Small intestine (tissue), 7 donors: ENCODE results near the gene GRK5. TPM values are rescaled to one million over a fixed set of nuclear protein-coding genes. Genes with fewer than 3 reads are reported as not detected.

Source experiments
- DNase-seq, 2 donors: peaks; one replicate each; pipeline versions ENCODE4 v3.0.0 to v3.0.0-alpha.2; 2013
- FAIRE-seq: peaks from 2 replicates; lab custom pipeline; 2012; peaks lifted over from hg19 to GRCh38; lab: Jason Lieb, UNC
- H3K27ac ChIP-seq, 3 donors: one replicate each; pipeline ENCODE4 v1.5.1; 2013; ENCODE audit warnings: low read length in 2 of 3, mild to moderate bottlenecking in 2 of 3, control low read depth in 1 of 3, inconsistent platforms in 1 of 3, low read depth in 1 of 3, moderate library complexity in 1 of 3
- H3K27me3 ChIP-seq, 3 donors: one replicate each; pipeline ENCODE4 v1.6.1; 2013; ENCODE audit warnings: low read length in 3 of 3, inconsistent platforms in 1 of 3; ENCODE audit not compliant: control insufficient read depth in 3 of 3, insufficient read depth in 3 of 3
- H3K36me3 ChIP-seq, 3 donors: one replicate each; pipeline ENCODE4 v1.6.1; 2013; ENCODE audit warnings: low read length in 3 of 3, inconsistent platforms in 1 of 3, low read depth in 1 of 3, mild to moderate bottlenecking in 1 of 3, moderate library complexity in 1 of 3; ENCODE audit not compliant: control insufficient read depth in 3 of 3, insufficient read depth in 2 of 3
- H3K4me1 ChIP-seq, 3 donors: one replicate each; pipeline ENCODE4 v1.6.1; 2013; ENCODE audit warnings: low read length in 2 of 3, inconsistent platforms in 1 of 3, low read depth in 1 of 3, mild to moderate bottlenecking in 1 of 3, moderate library complexity in 1 of 3; ENCODE audit not compliant: control insufficient read depth in 3 of 3, insufficient read depth in 2 of 3
- H3K4me3 ChIP-seq, 3 donors: one replicate each; pipeline ENCODE4 v1.5.1; 2013; ENCODE audit warnings: low read length in 3 of 3, control low read depth in 1 of 3, inconsistent platforms in 1 of 3, low read depth in 1 of 3, mild to moderate bottlenecking in 1 of 3, moderate library complexity in 1 of 3
- H3K9me3 ChIP-seq, 2 donors: one replicate each; pipeline ENCODE4 v1.6.1; 2013; ENCODE audit warnings: low read depth in 1 of 2, low read length in 1 of 2; ENCODE audit not compliant: control insufficient read depth in 2 of 2, insufficient read depth in 1 of 2
- WGBS, 3 donors: extraction: QIAGEN DNeasy Blood & Tissue Kit; methylation state at CpG; one replicate each; pipeline ENCODE4 v1.1.7; 2013; 5-methylcytosine and 5-hydroxymethylcytosine counted together
- polyA plus RNA-seq, 4 donors: library from polyadenylated mRNA; stranded (reverse) in 3 of 4; unstranded in 1 of 4; fragments of 200-250 nt in 3 of 4; fragments of 120-200 nt in 1 of 4; gene quantifications; one replicate each; pipeline versions ENCODE4 v1.2.1 to v1.2.3, GENCODE V29; 2013
- donor health status: healthy with polysubstance abuse.
- donor health status: control.
- donor health status: control.
- donor health status: Bipolar disorder and iron deficiency.
- donor health status: healthy.

Gene GRK5
- polyA plus RNA-seq, 4 donors: 21.6 to 50.5 (median 26.0) TPM

DNA sequence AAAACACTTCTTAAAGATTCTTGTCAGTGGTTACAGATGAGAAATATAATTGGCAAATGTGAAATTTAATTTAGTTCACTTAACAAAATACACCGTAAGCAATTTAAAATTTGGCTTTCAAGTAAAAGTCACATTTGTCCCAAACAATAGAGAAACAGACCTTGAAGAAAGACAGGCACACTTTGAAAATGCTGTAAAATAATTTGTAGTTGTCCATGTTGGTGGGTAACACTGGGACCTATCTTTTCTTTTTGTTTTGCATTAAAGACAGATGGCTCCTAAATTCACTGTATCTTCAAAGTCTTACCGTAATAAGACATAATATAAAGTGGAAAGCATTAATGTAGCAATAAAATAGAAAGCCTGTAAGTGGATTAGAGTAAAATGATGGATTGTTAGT is 3.3 kb downstream of the GRK5 start:
- peaks cover 0 to 12% (median 0%) of the 10 kb centered on the region in 3 donors for H3K36me3 ChIP-seq
- peaks cover 2 to 37% (median 17%) of the 10 kb centered on the region in 3 donors for H3K4me1 ChIP-seq
- no peak for DNase-seq
- WGBS, 3 donors: 71 to 92% (median 89%) methylated on average over 2 of the region's 2 CpGs
- no peaks in the 10 kb centered on the region for H3K9me3 ChIP-seq
- no peaks in the 10 kb centered on the region for H3K27me3 ChIP-seq
- FAIRE-seq: no peak
- H3K27ac ChIP-seq: peak overlapping the region in 1 of 3 donors; percentile 29
- no peak overlapping the region for H3K4me3 ChIP-seq

- H3K27ac ChIP-seq: peak overlapping the region in 2 of 3 donors; percentile 29 to 77
- no peak for FAIRE-seq
Measured at GRCh38 chr10:119211176-119211575, 3.8 kb downstream of the GRK5 start.

GRCh38 chr10:119211625-119212441 is 4.5 kb downstream of the GRK5 start:
- 20 to 48% (median 29%) methylated on average over 12 of the region's 12 CpGs for WGBS, 3 donors
- H3K27ac ChIP-seq: peak overlapping the region; percentile 29 to 77 (median 65)
- H3K4me1 ChIP-seq: peaks cover 0 to 27% (median 17%) of the 10 kb centered on the region in 3 donors
- FAIRE-seq (no peak), DNase-seq (no peak)
- H3K27me3 ChIP-seq: no peaks in the 10 kb centered on the region
- H3K4me3 ChIP-seq: no peak overlapping the region
- H3K9me3 ChIP-seq: no peaks in the 10 kb centered on the region
- peaks cover 0 to 12% (median 0%) of the 10 kb centered on the region in 3 donors for H3K36me3 ChIP-seq

More at GRCh38 chr10:119211176-119211575, 3.8 kb downstream of the GRK5 start:
- H3K27me3 ChIP-seq: no peaks in the 10 kb centered on the region
- no peaks in the 10 kb centered on the region for H3K9me3 ChIP-seq
- no peak for DNase-seq
- whole genome bisulfite sequencing, 3 donors: 69 to 81% (median 79%) methylated on average over 3 of the region's 3 CpGs
- H3K4me1 ChIP-seq: peaks cover 0 to 31% (median 17%) of the 10 kb centered on the region in 3 donors
- no peak overlapping the region for H3K4me3 ChIP-seq
- peaks cover 0 to 12% (median 0%) of the 10 kb centered on the region in 3 donors for H3K36me3 ChIP-seq

DNA sequence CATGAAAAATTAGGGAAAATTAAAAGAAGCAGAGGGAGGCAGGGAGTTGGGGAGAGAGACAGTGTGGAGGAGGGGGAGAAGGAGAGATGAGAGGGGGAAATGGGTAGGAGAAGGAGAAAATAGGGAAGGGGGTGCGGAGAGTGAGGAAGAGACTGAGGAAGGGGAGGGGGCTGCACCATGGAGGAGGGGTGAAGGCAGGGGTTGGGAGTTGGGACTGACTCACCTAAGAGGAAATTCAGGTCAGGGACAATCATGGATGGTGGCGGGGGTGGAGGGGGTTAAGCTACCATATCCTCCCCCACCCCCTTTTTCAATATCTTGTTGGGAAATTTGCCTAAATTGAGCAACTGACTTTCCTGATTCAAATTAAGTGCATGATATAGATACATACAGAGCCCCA is 8.0 kb downstream of the GRK5 start:
- Histone ChIP-seq H3K4me1 (peaks cover 0 to 26% (median 14%) of the 10 kb centered on the region in 3 donors), H3K27ac (no peak overlapping the region), H3K9me3 (no peaks in the 10 kb centered on the region), H3K4me3 (no peak overlapping the region), H3K36me3 (peaks cover 0 to 14% (median 0%) of the 10 kb centered on the region in 3 donors), H3K27me3 (no peaks in the 10 kb centered on the region)
- WGBS, 3 donors: 91 to 100% (median 95%) methylated on average over 2 of the region's 2 CpGs
- no peak for DNase-seq
- FAIRE-seq: no peak

- H3K4me1 ChIP-seq: peaks cover 0 to 28% (median 14%) of the 10 kb centered on the region in 3 donors
- H3K27ac ChIP-seq: peak overlapping the region in 1 of 3 donors; percentile 2
- H3K36me3 ChIP-seq: peaks cover 0 to 14% (median 0%) of the 10 kb centered on the region in 3 donors
- 85 to 94% (median 89%) methylated on average over 5 of the region's 5 CpGs for WGBS, 3 donors
- DNase-seq (no peak), FAIRE-seq (no peak)
- no peaks in the 10 kb centered on the region for H3K9me3 ChIP-seq
- H3K27me3 ChIP-seq: no peaks in the 10 kb centered on the region
- no peak overlapping the region for H3K4me3 ChIP-seq
Measured at GRCh38 chr10:119216127-119216526, 8.8 kb downstream of the GRK5 start.

DNA sequence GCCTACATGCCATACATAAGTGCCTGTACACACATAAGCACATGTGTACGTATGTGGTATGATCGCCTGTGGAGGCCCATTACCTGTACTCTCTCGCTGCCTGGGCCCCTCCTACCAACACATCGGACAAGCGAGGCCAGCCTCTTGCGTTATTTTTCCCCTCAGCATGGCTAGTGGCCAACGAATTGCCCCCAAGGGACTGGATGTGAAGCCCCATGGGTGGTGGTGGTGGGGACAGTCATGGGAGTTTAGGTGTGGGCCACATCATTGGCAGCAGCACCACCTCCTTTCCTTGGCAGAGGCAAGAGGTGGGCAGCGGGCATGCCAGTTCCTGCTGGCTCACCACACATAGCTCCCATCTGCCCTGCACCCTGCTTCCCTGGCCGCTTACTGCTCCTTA is 10.0 kb downstream of the GRK5 start:
- Histone ChIP-seq H3K36me3 (peaks cover 0 to 14% (median 0%) of the 10 kb centered on the region in 3 donors), H3K4me1 (peaks cover 2 to 29% (median 14%) of the 10 kb centered on the region in 3 donors), H3K9me3 (no peaks in the 10 kb centered on the region), H3K4me3 (no peak overlapping the region), H3K27ac (peak overlapping the region in 1 of 3 donors; percentile 50), H3K27me3 (no peaks in the 10 kb centered on the region)
- WGBS, 3 donors: 92 to 95% (median 93%) methylated on average over 9 of the region's 9 CpGs
- no peak for FAIRE-seq
- DNase-seq: no peak

DNA sequence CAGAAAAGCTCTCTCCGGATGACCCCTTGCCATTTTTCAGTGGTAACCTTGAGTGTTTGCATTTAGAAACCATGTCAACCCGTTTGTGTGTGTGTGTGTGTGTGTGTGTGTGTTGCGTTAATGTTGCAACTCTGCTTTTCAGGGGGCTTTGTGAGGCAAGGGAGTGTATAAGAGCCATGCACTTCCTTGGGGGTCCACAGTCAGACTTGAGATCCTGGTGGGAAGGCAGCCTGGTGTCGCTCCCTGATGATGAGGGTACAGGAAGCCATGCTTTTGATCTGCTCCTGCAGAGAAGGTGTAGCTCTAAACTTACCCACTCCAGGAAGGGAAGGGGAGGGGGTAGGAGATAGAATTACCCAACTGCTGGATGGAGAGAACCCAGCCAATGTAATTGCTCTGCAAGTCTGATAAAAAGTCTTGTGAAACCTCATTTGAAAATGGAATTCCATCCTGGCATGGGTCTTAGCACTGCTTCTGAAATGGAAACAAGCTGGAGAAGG is 10.7 kb downstream of the GRK5 start:
- no peak overlapping the region for H3K4me3 ChIP-seq
- peak in 1 of 2 donors; percentile 33 for DNase-seq
- H3K27me3 ChIP-seq: no peaks in the 10 kb centered on the region
- H3K27ac ChIP-seq: peak overlapping the region in 1 of 3 donors; percentile 17
- no peaks in the 10 kb centered on the region for H3K9me3 ChIP-seq
- peaks cover 6 to 31% (median 21%) of the 10 kb centered on the region in 3 donors for H3K4me1 ChIP-seq
- H3K36me3 ChIP-seq: peaks cover 0 to 10% (median 0%) of the 10 kb centered on the region in 3 donors
- 69 to 90% (median 77%) methylated on average over 4 of the region's 4 CpGs for WGBS, 3 donors
- FAIRE-seq: no peak

- no peak for DNase-seq
- FAIRE-seq: no peak
- Histone ChIP-seq H3K9me3 (no peaks in the 10 kb centered on the region), H3K27me3 (no peaks in the 10 kb centered on the region), H3K4me3 (no peak overlapping the region), H3K4me1 (peaks cover 6 to 43% (median 27%) of the 10 kb centered on the region in 3 donors), H3K36me3 (peaks cover 0 to 2% (median 0%) of the 10 kb centered on the region in 3 donors), H3K27ac (peak overlapping the region in 1 of 3 donors; percentile 22)
- WGBS, 3 donors: 69 to 91% (median 86%) methylated on average over 5 of the region's 5 CpGs
Measured at GRCh38 chr10:119219871-119220270, 12.5 kb downstream of the GRK5 start.
